PC-3 (cell line): ENCODE data around the gene DENND2D. TPM values are rescaled to one million over a fixed set of nuclear protein-coding genes. Genes with fewer than 3 reads are reported as not detected.

Experiments
- ATAC-seq: fragments of 200-7000 bp; cut with Tn5 transposase; 2 replicates; pipeline ENCODE4 v1.9.1; 2020; ENCODE audit warnings: mild to moderate bottlenecking, moderate library complexity
- BruUV-seq: library from RNA; stranded (reverse); fragments of 400-500 nt; replicated peaks from 2 replicates; lab custom pipeline; 2021; lab: Mats Ljungman, UMichigan
- CTCF ChIA-PET: fragments of 300-600 bp; sonication (Branson Sonifier 250); formaldehyde crosslinking; loops from one replicate; lab custom pipeline; 2022; ENCODE audit warnings: antibody characterized with exemption; lab: Charles Lee
- POLR2A ChIA-PET: fragments of 300-600 bp; sonication (Branson Sonifier 250); formaldehyde crosslinking; loops from one replicate; lab custom pipeline; 2022; ENCODE audit warnings: antibody characterized with exemption; ENCODE audit not compliant: unreplicated experiment; lab: Charles Lee
- DNase-seq: peaks from one replicate; pipeline ENCODE4 v3.0.0-alpha.2; 2015
- H2AFZ ChIP-seq: fragments of 300-600 bp; sonication (generic); 2 replicates; pipeline ENCODE4 v1.6.0; 2016; ENCODE audit warnings: antibody characterized with exemption, low read length
- H3F3A ChIP-seq: fragments of 300-600 bp; sonication (generic); one replicate; pipeline ENCODE4 v1.6.0; 2017; ENCODE audit warnings: antibody characterized with exemption, low read length, control low read depth, mild to moderate bottlenecking; ENCODE audit not compliant: unreplicated experiment
- H3K27ac ChIP-seq: fragments of 300-600 bp; sonication (generic); 2 replicates; pipeline ENCODE4 v1.5.1; 2016; ENCODE audit warnings: mild to moderate bottlenecking, low read length
- H3K27me3 ChIP-seq: fragments of 300-600 bp; sonication (generic); 2 replicates; pipeline ENCODE4 v1.6.1; 2016; ENCODE audit warnings: low read length, mixed read lengths
- H3K36me3 ChIP-seq: fragments of 300-600 bp; sonication (generic); 2 replicates; pipeline ENCODE4 v1.6.1; 2016; ENCODE audit warnings: low read depth, mixed run types, low read length, mixed read lengths
- H3K4me1 ChIP-seq: fragments of 300-600 bp; sonication (generic); 2 replicates; pipeline ENCODE4 v1.5.1; 2016; ENCODE audit warnings: low read length; ENCODE audit not compliant: insufficient read depth
- H3K4me2 ChIP-seq: fragments of 300-600 bp; sonication (generic); 2 replicates; pipeline ENCODE4 v1.6.0; 2016; ENCODE audit warnings: low read length
- H3K4me3 ChIP-seq: fragments of 300-600 bp; sonication (generic); 2 replicates; pipeline ENCODE4 v1.5.1; 2016; ENCODE audit warnings: mild to moderate bottlenecking, low read length, mixed read lengths
- H3K79me2 ChIP-seq: fragments of 300-600 bp; sonication (generic); 2 replicates; pipeline ENCODE4 v1.6.1; 2017; ENCODE audit warnings: low read length, mixed read lengths
- H3K9ac ChIP-seq: fragments of 300-600 bp; sonication (generic); 2 replicates; pipeline ENCODE4 v1.6.0; 2016; ENCODE audit warnings: mild to moderate bottlenecking, low read length
- H3K9me2 ChIP-seq: fragments of 300-600 bp; sonication (generic); replicated peaks from 2 replicates; pipeline ENCODE4 v1.6.1; 2016; ENCODE audit warnings: mixed run types, low read length, mixed read lengths
- H3K9me3 ChIP-seq: fragments of 300-600 bp; sonication (generic); 2 replicates; pipeline ENCODE4 v1.6.1; 2016; ENCODE audit warnings: low read length, mixed read lengths
- H4K20me1 ChIP-seq: fragments of 300-600 bp; sonication (generic); 2 replicates; pipeline ENCODE4 v1.6.1; 2016; ENCODE audit warnings: low read length, mixed read lengths
- EZH2 ChIP-seq: fragments of 300-600 bp; sonication (generic); IDR thresholded peaks from one replicate; pipeline ENCODE4 v1.6.1; 2017; ENCODE audit warnings: antibody characterized with exemption, mild to moderate bottlenecking, low read length; ENCODE audit not compliant: unreplicated experiment
- EZH2phosphoT487 ChIP-seq: fragments of 300-600 bp; sonication (generic); IDR thresholded peaks from 2 replicates; pipeline ENCODE4 v1.6.1; 2018; ENCODE audit warnings: mild to moderate bottlenecking, antibody characterized with exemption, low read length, borderline replicate concordance
- intact Hi-C: fragments of 100-400 bp; cut with micrococcal nuclease; formaldehyde crosslinking; loops from 2 replicates; pipeline ENCODE4 v1.9.0; 2023
- total RNA-seq: library from RNA; depleted of rRNA; stranded (reverse); fragments of >200 nt; gene quantifications from 2 replicates; pipeline ENCODE4 v1.2.3, GENCODE V29; 2014
- TF ChIP-seq, protein P1 (sequence below): fragments of 300-600 bp; sonication (generic); conservative IDR thresholded peaks from 2 replicates; pipeline ENCODE4 v1.5.1; 2017; ENCODE audit warnings: antibody characterized with exemption, low read depth, mild to moderate bottlenecking, low read length

The DENND2D gene
- total RNA-seq, 1 experiment from 2014 or later = 4.0 TPM

DNA sequence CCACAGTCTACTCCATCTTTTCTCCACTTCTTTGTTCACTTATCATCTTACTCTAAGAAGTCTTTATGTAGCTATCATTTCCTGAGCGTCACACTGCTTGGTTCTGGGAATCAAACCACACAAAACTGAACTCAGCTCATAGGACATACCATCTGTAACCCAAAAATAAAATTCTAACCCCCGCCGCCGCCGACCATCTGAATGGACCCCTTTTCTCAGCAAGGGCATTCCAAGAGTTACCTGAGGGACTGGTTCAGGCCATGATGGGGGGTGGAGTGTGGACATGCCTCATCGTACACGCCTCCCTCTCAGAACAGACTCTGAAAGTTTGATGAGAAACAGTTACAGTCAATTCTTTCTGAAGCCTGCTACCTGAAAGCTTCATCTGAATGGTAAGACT lies 14.4 kb upstream of the DENND2D start:
- no peaks in the 10 kb centered on the region for H3K36me3 ChIP-seq
- no peaks in the 10 kb centered on the region for H3K4me1 ChIP-seq
- TF ChIP-seq, protein P1, sequence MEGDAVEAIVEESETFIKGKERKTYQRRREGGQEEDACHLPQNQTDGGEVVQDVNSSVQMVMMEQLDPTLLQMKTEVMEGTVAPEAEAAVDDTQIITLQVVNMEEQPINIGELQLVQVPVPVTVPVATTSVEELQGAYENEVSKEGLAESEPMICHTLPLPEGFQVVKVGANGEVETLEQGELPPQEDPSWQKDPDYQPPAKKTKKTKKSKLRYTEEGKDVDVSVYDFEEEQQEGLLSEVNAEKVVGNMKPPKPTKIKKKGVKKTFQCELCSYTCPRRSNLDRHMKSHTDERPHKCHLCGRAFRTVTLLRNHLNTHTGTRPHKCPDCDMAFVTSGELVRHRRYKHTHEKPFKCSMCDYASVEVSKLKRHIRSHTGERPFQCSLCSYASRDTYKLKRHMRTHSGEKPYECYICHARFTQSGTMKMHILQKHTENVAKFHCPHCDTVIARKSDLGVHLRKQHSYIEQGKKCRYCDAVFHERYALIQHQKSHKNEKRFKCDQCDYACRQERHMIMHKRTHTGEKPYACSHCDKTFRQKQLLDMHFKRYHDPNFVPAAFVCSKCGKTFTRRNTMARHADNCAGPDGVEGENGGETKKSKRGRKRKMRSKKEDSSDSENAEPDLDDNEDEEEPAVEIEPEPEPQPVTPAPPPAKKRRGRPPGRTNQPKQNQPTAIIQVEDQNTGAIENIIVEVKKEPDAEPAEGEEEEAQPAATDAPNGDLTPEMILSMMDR = no peak
- TF ChIP-seq EZH2 = no peak
- no peak for TF ChIP-seq EZH2phosphoT487
- ChIA-PET POLR2A (no interaction called here), CTCF (no interaction called here)
- H3K9ac ChIP-seq = no peak overlapping the region
- no peaks in the 10 kb centered on the region for H4K20me1 ChIP-seq
- no peak overlapping the region for H3K27ac ChIP-seq
- intact Hi-C loops = no loop called here
- no peak overlapping the region for H3K4me3 ChIP-seq
- ATAC-seq (no peak), DNase-seq (no peak)
- H3K79me2 ChIP-seq = no peaks in the 10 kb centered on the region
- H2AFZ ChIP-seq = no peak overlapping the region
- H3F3A ChIP-seq = no peaks in the 10 kb centered on the region
- H3K27me3 ChIP-seq = no peaks in the 10 kb centered on the region
- no TSS peak for BruUV-seq
- H3K9me2 ChIP-seq = no peaks in the 10 kb centered on the region
- no peak overlapping the region for H3K4me2 ChIP-seq
- H3K9me3 ChIP-seq = no peaks in the 10 kb centered on the region

DNA sequence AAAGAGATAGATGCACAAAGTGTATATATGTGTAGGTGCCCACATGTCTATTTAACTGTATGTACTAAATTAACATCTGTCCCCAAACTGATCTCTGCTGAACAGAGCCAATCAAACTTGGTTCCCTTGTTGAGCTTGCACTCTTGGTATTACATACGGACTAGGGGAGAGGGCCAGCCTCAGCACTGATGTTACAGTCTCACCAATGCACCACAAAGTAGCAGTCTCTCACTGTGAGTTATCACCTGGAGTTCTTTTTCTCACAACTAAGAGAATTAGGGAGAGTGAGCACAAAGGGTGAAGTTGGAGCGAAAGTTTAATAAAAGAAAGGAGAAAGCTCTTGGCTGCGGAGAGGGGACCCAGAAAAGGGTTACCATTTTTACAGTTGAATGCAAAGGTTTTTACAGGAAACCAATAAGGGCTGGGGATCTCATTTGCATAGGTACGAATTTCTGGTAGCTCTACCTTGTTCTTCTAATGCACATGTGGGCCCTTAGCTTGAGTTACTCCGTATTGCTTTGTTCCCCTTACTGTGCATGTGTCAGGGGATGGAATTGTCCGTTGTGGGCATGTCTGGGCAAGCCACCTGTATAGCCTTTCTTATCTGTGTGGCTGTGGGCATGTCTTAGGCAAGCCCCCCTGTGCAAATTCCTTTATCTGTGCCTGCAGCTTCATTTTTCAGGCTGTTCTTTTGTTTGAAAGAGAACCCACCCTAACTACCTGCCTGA lies 13.8 kb upstream of the DENND2D start:
- Histone ChIP-seq H3F3A (no peaks in the 10 kb centered on the region), H2AFZ (no peak overlapping the region), H3K9me2 (no peaks in the 10 kb centered on the region), H3K9me3 (no peaks in the 10 kb centered on the region), H3K79me2 (no peaks in the 10 kb centered on the region), H3K4me3 (no peak overlapping the region), H3K27me3 (no peaks in the 10 kb centered on the region), H3K9ac (no peak overlapping the region), H3K4me2 (no peak overlapping the region), H4K20me1 (no peaks in the 10 kb centered on the region), H3K4me1 (no peaks in the 10 kb centered on the region), H3K36me3 (no peaks in the 10 kb centered on the region), H3K27ac (no peak overlapping the region)
- intact Hi-C loops = no loop called here
- POLR2A ChIA-PET = no interaction called here
- CTCF ChIA-PET = no interaction called here
- TF ChIP-seq, protein P1 = no peak
- TF ChIP-seq EZH2phosphoT487 = no peak
- TF ChIP-seq EZH2 = no peak
- ATAC-seq (no peak), DNase-seq (no peak)
- no TSS peak for BruUV-seq

DNA sequence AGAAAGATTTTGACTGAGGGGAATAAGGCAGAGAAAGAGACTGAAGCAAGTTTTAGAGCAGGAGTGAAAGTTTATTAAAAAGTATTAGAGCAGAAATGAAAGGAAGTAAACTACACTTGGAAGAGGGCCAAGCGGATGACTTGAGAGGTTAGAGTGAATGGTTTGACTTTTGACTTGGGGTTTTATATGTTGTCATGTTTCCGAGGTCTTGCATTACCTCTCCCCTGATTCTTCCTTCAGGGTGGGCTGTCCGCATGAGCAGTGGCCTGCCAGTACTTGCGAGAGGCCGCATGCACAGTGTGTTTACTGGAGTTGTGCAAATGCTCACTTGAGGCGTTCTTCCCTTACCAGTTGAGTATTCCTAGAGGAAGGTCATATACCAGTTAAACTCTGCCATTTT lies 13.0 kb upstream of the DENND2D start:
- TF ChIP-seq EZH2phosphoT487 = no peak
- TF ChIP-seq, protein P1 = no peak
- no peak for TF ChIP-seq EZH2
- H3K4me2 ChIP-seq = no peak overlapping the region
- no peak overlapping the region for H2AFZ ChIP-seq
- no peak for DNase-seq
- no peaks in the 10 kb centered on the region for H3K79me2 ChIP-seq
- H3K4me1 ChIP-seq = 0 out of 2 replicates have a peak, but pooled peaks cover 5% of the 10 kb centered on the region
- intact Hi-C loops = no loop called here
- H3K4me3 ChIP-seq = no peak overlapping the region
- no peak overlapping the region for H3K27ac ChIP-seq
- H3K9ac ChIP-seq = no peak overlapping the region
- no peaks in the 10 kb centered on the region for H3F3A ChIP-seq
- CTCF ChIA-PET = no interaction called here
- POLR2A ChIA-PET = no interaction called here
- no TSS peak for BruUV-seq
- H3K9me2 ChIP-seq = no peaks in the 10 kb centered on the region
- no peaks in the 10 kb centered on the region for H3K27me3 ChIP-seq
- H3K36me3 ChIP-seq = no peaks in the 10 kb centered on the region
- no peaks in the 10 kb centered on the region for H3K9me3 ChIP-seq
- no peak for ATAC-seq
- no peaks in the 10 kb centered on the region for H4K20me1 ChIP-seq
